RPMI7951 (cell line): ENCODE measurements around the gene AIM2. TPM values are rescaled to one million over a fixed set of nuclear protein-coding genes. Genes with fewer than 3 reads are reported as not detected.
"Not testable (repeated sequence)": the region's sequence is repeated elsewhere in the genome, so short reads cannot be mapped to it uniquely, and the experiment has no call there.

Source experiments
- DNase-seq: peaks from one replicate; pipeline ENCODE4 v3.0.0-alpha.2; 2012; ENCODE audit warnings: low read depth
- total RNA-seq: library from RNA; depleted of rRNA; stranded (reverse); fragments of >200 nt; shearing (Covaris generic); gene quantifications from 2 replicates; pipeline ENCODE4 v1.2.3, GENCODE V29; 2014

AIM2 gene
- total RNA-seq, 1 experiment from 2014 or later, result 15.5 TPM

- DNase-seq, result no peak
These were observed 5.1 kb upstream of the AIM2 start for GRCh38 chr1:159081626-159082025.

GRCh38 chr1:159079525-159079924, 3.0 kb upstream of the AIM2 start:
- peak; percentile 41 for DNase-seq

- peak; percentile 95 for DNase-seq
These were observed 775 bp upstream of the AIM2 start for GRCh38 chr1:159077120-159077961.

GRCh38 chr1:159071970-159072582, 4.5 kb downstream of the AIM2 start:
- DNase-seq, result peak; percentile 68

GRCh38 chr1:159068886-159069285, 7.7 kb downstream of the AIM2 start:
- peak; percentile 42 for DNase-seq

GRCh38 chr1:159067699-159068621, 8.6 kb downstream of the AIM2 start:
- no peak for DNase-seq

- DNase-seq, result no peak
These were observed 10.5 kb downstream of the AIM2 start for GRCh38 chr1:159066108-159066507.

GRCh38 chr1:159065106-159065505, 11.5 kb downstream of the AIM2 start:
- no peak for DNase-seq

GRCh38 chr1:159058751-159059150, 17.8 kb downstream of the AIM2 start:
- no peak for DNase-seq

GRCh38 chr1:159056069-159056698, 20.4 kb downstream of the AIM2 start:
- peak; percentile 59 for DNase-seq

GRCh38 chr1:159055181-159055641, 21.4 kb downstream of the AIM2 start:
- DNase-seq, result peak; percentile 23

GRCh38 chr1:159054427-159054826, 22.1 kb downstream of the AIM2 start:
- peak; percentile 42 for DNase-seq

GRCh38 chr1:159051436-159051835, 25.1 kb downstream of the AIM2 start:
- DNase-seq, result no peak

GRCh38 chr1:159046486-159046885, 30.1 kb downstream of the AIM2 start:
- DNase-seq, result not testable (repeated sequence)

GRCh38 chr1:159040893-159041724, 35.5 kb downstream of the AIM2 start:
- no peak for DNase-seq

- peak; percentile 7 for DNase-seq
These were observed 36.4 kb downstream of the AIM2 start for GRCh38 chr1:159040206-159040605.

GRCh38 chr1:159030877-159031447, 45.6 kb downstream of the AIM2 start:
- DNase-seq, result no peak

- no peak for DNase-seq
These were observed 46.3 kb downstream of the AIM2 start for GRCh38 chr1:159030311-159030710.

GRCh38 chr1:159026841-159027240, 49.7 kb downstream of the AIM2 start:
- DNase-seq, result not testable (repeated sequence)

GRCh38 chr1:159025043-159025442, 51.5 kb downstream of the AIM2 start:
- DNase-seq, result no peak
